Testis (tissue), 3 donors: ENCODE measurements around the gene TNRC18. TPM values are rescaled to one million over a fixed set of nuclear protein-coding genes. Genes with fewer than 3 reads are reported as not detected.

Source experiments
- DNase-seq: peaks from one replicate; pipeline ENCODE4 v3.0.0-alpha.2; 2019
- H3K27ac ChIP-seq, 2 donors: fragments of 200-600 bp; sonication (generic); one replicate each; pipeline ENCODE4 v1.5.1; 2019
- H3K27me3 ChIP-seq: fragments of 200-600 bp; sonication (generic); one replicate; pipeline ENCODE4 v1.5.1; 2019
- H3K36me3 ChIP-seq: fragments of 200-600 bp; sonication (generic); one replicate; pipeline ENCODE4 v1.5.1; 2017; ENCODE audit warnings: low read depth; ENCODE audit errors: missing control alignments
- H3K4me1 ChIP-seq: fragments of 200-600 bp; sonication (generic); one replicate; pipeline ENCODE4 v1.5.1; 2019
- H3K4me3 ChIP-seq, 2 donors: fragments of 200-600 bp; sonication (generic); one replicate each; pipeline ENCODE4 v1.5.1; 2017 to 2019
- H3K9me3 ChIP-seq: fragments of 200-600 bp; sonication (generic); one replicate; pipeline ENCODE4 v1.5.1; 2017
- POLR2A ChIP-seq: fragments of 450-650 bp; IDR thresholded peaks from one replicate; pipeline ENCODE4 v1.6.1; 2017; ENCODE audit warnings: antibody characterized with exemption, mild to moderate bottlenecking, moderate library complexity
- WGBS, 2 donors: methylation state at CpG; one replicate each; pipeline ENCODE4 v1.1.5; 2018; 5-methylcytosine and 5-hydroxymethylcytosine counted together
- intact Hi-C: fragments of 100-400 bp; cut with DNase I; formaldehyde crosslinking; loops from one replicate; pipeline ENCODE4 v1.15.1; 2023; ENCODE audit warnings: low total_unique reads
- polyA plus RNA-seq: library from polyadenylated mRNA; stranded (reverse); fragments of 350-450 nt; fragmentation: Illumina TruSeq; extraction: RNeasy Lipid Tissue Mini Kit (QIAGEN cat#74804); gene quantifications from one replicate; pipeline ENCODE4 v1.2.3, GENCODE V29; 2014; ENCODE audit warnings: low read depth, low replicate concordance; ENCODE audit not compliant: insufficient read depth
- total RNA-seq, 2 donors: library from RNA; depleted of rRNA; stranded (reverse); fragments of >200 nt; gene quantifications; one replicate each; pipeline ENCODE4 v1.2.3, GENCODE V29; 2016
- TF ChIP-seq, protein P1 (sequence below), 3 experiments: fragments of 450-650 bp in 2 of 3; fragments of 200-600 bp in 1 of 3; sonication (generic) in 1 of 3; IDR thresholded peaks; one replicate each; pipeline ENCODE4 v1.5.1; 2016 to 2019; ENCODE audit warnings: antibody characterized with exemption in 3 of 3, mild to moderate bottlenecking in 2 of 3, moderate library complexity in 1 of 3

TNRC18 gene
- total and polyA plus RNA-seq, 3 donors from 2014 or later: 56.2 to 128 (median 117) TPM

DNA sequence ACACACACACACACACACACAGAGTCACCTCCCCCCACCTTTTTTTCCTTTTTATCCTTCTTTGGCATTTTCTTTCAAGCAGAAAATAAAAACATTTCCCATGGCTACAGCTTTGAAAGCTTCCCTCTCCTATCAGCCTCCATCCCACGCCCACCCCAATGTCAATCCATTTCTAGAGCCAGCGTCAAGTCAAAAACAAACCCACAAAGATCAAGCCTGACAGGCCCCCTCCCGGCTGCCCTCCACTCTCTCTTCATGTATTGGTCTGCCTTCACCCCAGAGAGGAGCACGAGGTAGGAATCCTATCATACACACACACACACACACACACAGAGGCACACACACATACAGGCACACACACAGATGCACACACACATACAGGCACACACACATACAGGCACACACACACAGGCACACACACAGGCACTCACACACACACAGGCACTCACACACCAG is 8.0 kb upstream of the TNRC18 start:
- WGBS, 2 donors: 70 to 76% methylated on average over 4 of the region's 4 CpGs
- no peak overlapping the region for H3K4me3 ChIP-seq
- H3K36me3 ChIP-seq: no peaks in the 10 kb centered on the region
- no peaks in the 10 kb centered on the region for H3K9me3 ChIP-seq
- H3K27me3 ChIP-seq: no peaks in the 10 kb centered on the region
- H3K4me1 ChIP-seq: peaks cover 20% of the 10 kb centered on the region
- intact Hi-C loops: no loop called here
- no peak for TF ChIP-seq POLR2A
- TF ChIP-seq, protein P1, sequence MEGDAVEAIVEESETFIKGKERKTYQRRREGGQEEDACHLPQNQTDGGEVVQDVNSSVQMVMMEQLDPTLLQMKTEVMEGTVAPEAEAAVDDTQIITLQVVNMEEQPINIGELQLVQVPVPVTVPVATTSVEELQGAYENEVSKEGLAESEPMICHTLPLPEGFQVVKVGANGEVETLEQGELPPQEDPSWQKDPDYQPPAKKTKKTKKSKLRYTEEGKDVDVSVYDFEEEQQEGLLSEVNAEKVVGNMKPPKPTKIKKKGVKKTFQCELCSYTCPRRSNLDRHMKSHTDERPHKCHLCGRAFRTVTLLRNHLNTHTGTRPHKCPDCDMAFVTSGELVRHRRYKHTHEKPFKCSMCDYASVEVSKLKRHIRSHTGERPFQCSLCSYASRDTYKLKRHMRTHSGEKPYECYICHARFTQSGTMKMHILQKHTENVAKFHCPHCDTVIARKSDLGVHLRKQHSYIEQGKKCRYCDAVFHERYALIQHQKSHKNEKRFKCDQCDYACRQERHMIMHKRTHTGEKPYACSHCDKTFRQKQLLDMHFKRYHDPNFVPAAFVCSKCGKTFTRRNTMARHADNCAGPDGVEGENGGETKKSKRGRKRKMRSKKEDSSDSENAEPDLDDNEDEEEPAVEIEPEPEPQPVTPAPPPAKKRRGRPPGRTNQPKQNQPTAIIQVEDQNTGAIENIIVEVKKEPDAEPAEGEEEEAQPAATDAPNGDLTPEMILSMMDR (IDR thresholded peaks at IDR 0.05): no peak
- no peak for DNase-seq
- H3K27ac ChIP-seq: no peak overlapping the region

DNA sequence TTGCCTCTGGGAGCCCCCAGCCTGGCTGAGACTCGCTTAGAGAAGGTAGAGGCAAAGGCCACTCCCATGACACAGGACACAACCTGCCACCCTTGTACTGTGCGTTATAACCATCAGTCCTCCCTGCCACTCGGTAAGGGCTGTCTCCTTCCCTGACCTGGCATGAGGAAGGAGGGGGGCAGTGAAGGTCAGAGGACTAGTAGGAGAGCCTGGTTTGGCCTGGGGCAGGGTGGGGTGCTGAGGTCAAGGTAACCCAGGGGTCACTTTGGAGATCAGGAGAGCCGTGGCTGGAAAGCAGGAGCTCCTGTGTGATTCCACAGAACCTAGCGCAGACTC is 6.9 kb upstream of the TNRC18 start:
- intact Hi-C loops: no loop called here
- Histone ChIP-seq H3K4me1 (peaks cover 20% of the 10 kb centered on the region), H3K27me3 (no peaks in the 10 kb centered on the region), H3K27ac (peak overlapping the region; percentile 97 to 100), H3K4me3 (no peak overlapping the region), H3K36me3 (no peaks in the 10 kb centered on the region), H3K9me3 (no peaks in the 10 kb centered on the region)
- WGBS, 2 donors: 62 to 79% methylated on average over 3 to 5 of the region's 5 CpGs
- DNase-seq: no peak
- TF ChIP-seq, protein P1 (IDR thresholded peaks at IDR 0.05): no peak

DNA sequence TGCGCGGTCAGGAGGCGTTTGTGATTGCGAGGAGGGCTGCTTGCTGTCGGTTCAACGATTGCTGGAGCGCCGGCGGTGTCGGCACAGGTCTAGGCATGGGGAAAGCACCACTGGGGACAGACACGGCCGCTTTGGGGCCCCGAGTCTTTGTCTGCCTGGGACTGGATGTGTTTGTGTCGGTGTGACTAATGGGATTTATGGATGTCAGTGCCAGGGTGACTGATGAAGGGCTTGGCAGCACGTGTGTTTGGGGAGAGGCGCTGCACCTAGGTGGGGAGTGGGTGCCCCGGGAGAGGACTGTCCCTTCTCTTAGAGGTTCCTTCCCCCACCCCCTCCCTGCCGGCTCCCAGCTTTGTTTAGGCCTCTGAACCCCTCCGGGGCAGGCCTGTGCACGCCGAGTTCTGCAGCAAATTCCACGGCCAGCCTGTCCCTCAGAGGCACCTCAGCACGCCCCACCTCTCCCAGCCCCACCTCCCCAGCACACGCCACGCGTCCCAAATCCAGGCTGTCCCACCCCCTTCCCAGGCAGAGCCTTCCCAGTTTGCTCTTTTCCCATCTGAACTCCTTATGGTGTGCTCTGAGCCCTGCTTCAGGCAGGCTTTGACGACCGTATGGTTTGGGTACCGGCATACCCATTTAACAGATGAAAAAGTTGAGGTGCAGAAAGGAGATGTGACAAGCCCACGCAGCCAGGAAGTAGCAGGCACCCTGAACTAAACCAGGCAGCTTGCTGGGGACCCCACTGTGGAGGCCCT is 6.4 kb upstream of the TNRC18 start:
- no peaks in the 10 kb centered on the region for H3K36me3 ChIP-seq
- H3K9me3 ChIP-seq: no peaks in the 10 kb centered on the region
- no peak for TF ChIP-seq POLR2A
- TF ChIP-seq, protein P1 (IDR thresholded peaks at IDR 0.05): no peak
- 11 to 12% methylated on average over 24 to 30 of the region's 30 CpGs for WGBS, 2 donors
- H3K4me1 ChIP-seq: peaks cover 20% of the 10 kb centered on the region
- intact Hi-C loops: no loop called here
- peak overlapping the region; percentile 97 to 100 for H3K27ac ChIP-seq
- H3K4me3 ChIP-seq: peak overlapping the region; percentile 26 to 86
- no peaks in the 10 kb centered on the region for H3K27me3 ChIP-seq
- peak; percentile 57 for DNase-seq

DNA sequence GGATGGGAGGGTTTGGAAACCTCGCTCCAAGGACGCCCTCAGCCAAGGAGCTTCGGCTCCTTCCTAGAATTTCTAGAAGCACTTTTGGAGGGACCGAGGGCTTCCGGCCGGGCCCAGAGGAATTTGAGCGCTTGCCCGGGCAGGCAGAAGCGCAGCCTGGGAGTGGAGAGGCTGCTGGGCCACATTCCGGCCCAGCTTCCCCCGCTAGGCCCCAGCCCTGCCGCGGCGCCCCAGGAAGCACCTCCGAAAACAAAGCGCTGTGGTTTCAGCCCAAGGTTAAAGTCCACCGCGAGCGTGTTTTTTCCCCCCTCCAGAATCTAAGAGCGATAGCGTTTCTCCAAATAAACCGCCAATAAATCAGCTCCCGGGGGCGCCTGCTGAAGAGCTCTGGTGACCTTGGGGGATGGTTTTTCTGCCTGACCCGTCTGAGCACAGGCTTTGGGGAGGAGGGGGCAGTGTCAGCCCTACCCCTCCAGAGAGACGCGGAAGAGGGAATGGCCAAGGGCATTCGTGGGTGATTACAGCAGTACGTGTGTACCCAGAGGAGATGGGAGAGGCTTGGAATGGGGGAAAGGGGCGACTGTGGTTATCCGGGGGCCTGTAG is 5.7 kb upstream of the TNRC18 start:
- intact Hi-C loops: no loop called here
- peak; percentile 60 for DNase-seq
- Histone ChIP-seq H3K4me3 (peak overlapping the region; percentile 26 to 86), H3K36me3 (no peaks in the 10 kb centered on the region), H3K27ac (peak overlapping the region; percentile 97 to 100), H3K27me3 (no peaks in the 10 kb centered on the region), H3K4me1 (peaks cover 20% of the 10 kb centered on the region), H3K9me3 (no peaks in the 10 kb centered on the region)
- TF ChIP-seq, protein P1 (IDR thresholded peaks at IDR 0.05): no peak
- TF ChIP-seq POLR2A: no peak
- WGBS, 2 donors: 0% methylated on average over 7 to 31 of the region's 31 CpGs
